ENCODE measurements around the gene LDHA.

DNA sequence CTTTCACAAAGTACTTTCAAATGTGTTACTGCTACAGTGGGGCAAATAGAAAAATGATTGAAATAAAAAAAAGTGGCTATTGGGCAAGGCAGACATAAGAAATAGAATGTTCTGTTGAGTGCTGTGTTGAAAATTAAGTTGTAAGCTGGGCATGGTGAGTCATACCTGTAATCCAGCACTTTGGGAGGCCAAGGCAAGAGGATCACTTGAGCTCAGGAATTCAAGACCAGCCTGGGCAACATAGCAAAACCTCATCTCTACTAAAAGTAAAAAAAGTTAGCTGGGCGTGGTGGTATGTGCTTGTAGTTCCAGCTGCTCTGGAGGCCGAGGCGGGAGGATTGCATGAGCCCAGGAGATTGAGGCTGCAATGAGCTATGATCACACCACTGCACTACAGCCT is 26.9 kb upstream of the LDHA start:
- TF ChIP-seq, protein P1, sequence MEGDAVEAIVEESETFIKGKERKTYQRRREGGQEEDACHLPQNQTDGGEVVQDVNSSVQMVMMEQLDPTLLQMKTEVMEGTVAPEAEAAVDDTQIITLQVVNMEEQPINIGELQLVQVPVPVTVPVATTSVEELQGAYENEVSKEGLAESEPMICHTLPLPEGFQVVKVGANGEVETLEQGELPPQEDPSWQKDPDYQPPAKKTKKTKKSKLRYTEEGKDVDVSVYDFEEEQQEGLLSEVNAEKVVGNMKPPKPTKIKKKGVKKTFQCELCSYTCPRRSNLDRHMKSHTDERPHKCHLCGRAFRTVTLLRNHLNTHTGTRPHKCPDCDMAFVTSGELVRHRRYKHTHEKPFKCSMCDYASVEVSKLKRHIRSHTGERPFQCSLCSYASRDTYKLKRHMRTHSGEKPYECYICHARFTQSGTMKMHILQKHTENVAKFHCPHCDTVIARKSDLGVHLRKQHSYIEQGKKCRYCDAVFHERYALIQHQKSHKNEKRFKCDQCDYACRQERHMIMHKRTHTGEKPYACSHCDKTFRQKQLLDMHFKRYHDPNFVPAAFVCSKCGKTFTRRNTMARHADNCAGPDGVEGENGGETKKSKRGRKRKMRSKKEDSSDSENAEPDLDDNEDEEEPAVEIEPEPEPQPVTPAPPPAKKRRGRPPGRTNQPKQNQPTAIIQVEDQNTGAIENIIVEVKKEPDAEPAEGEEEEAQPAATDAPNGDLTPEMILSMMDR (conservative IDR thresholded peaks at IDR 0.05; ENCODE audit: low read depth, low read length), result no peak
- TF ChIP-seq EZH2 (IDR thresholded peaks at IDR 0.05; ENCODE audit: borderline replicate concordance, low read depth, low read length, poor library complexity, severe bottlenecking), result no peak
